Smooth muscle cell (in vitro differentiated cells): ENCODE data around the gene ITGAL. TPM values are rescaled to one million over a fixed set of nuclear protein-coding genes. Genes with fewer than 3 reads are reported as not detected.

Experiments used
- DNase-seq: peaks from one replicate; lab custom pipeline; 2025; ENCODE audit not compliant: unreplicated experiment; lab: John Stamatoyannopoulos, UW
- H2AFZ ChIP-seq: fragments of 200-600 bp; sonication (generic); 2 replicates; pipeline ENCODE4 v1.6.0; 2016; ENCODE audit warnings: antibody characterized with exemption, low read depth, mild to moderate bottlenecking
- H3F3A ChIP-seq: fragments of 200-600 bp; sonication (generic); 2 replicates; pipeline ENCODE4 v1.6.0; 2017; ENCODE audit warnings: antibody characterized with exemption, low read depth
- H3K27ac ChIP-seq: fragments of 200-600 bp; sonication (generic); 2 replicates; pipeline ENCODE4 v1.5.1; 2016; ENCODE audit warnings: low read depth, mild to moderate bottlenecking
- H3K27me3 ChIP-seq: fragments of 200-600 bp; sonication (generic); 2 replicates; pipeline ENCODE4 v1.6.1; 2016; ENCODE audit warnings: low read depth, mild to moderate bottlenecking
- H3K36me3 ChIP-seq: fragments of 200-600 bp; sonication (generic); 2 replicates; pipeline ENCODE4 v1.5.1; 2016; ENCODE audit warnings: low read depth
- H3K4me1 ChIP-seq: fragments of 200-600 bp; sonication (generic); 2 replicates; pipeline ENCODE4 v1.5.1; 2016; ENCODE audit warnings: low read depth
- H3K4me2 ChIP-seq: fragments of 200-600 bp; sonication (generic); 2 replicates; pipeline ENCODE4 v1.6.0; 2016; ENCODE audit warnings: mild to moderate bottlenecking
- H3K4me3 ChIP-seq: fragments of 200-600 bp; sonication (generic); 2 replicates; pipeline ENCODE4 v1.5.1; 2016; ENCODE audit warnings: mild to moderate bottlenecking
- H3K79me2 ChIP-seq: fragments of 200-600 bp; sonication (generic); 2 replicates; pipeline ENCODE4 v1.6.0; 2016; ENCODE audit warnings: low read depth, mild to moderate bottlenecking
- H3K9ac ChIP-seq: fragments of 200-600 bp; sonication (generic); 2 replicates; pipeline ENCODE4 v1.6.0; 2016; ENCODE audit warnings: low read depth
- H3K9me3 ChIP-seq: fragments of 200-600 bp; sonication (generic); replicated peaks from 2 replicates; pipeline ENCODE4 v1.5.1; 2016; ENCODE audit warnings: low read depth
- H4K20me1 ChIP-seq: fragments of 200-600 bp; sonication (generic); 2 replicates; pipeline ENCODE4 v1.6.0; 2016; ENCODE audit warnings: low read depth
- CTCF ChIP-seq: fragments of 200-600 bp; sonication (generic); IDR thresholded peaks from 2 replicates; pipeline ENCODE4 v1.5.1; 2017; ENCODE audit warnings: borderline replicate concordance, mild to moderate bottlenecking, antibody characterized with exemption; ENCODE audit not compliant: insufficient read depth, poor library complexity, severe bottlenecking
- WGBS: methylation state at CpG from one replicate; pipeline ENCODE4 v1.1.7; 2016; ENCODE audit warnings: low lambda C conversion rate; 5-methylcytosine and 5-hydroxymethylcytosine counted together
- polyA plus RNA-seq: library from polyadenylated mRNA; unstranded; fragments of >200 nt; fragmentation: Nextera tagmentation; extraction: Ambion mirVana; gene quantifications from 2 replicates; pipeline ENCODE4 v1.2.1, GENCODE V29; 2016
- total RNA-seq: library from RNA; depleted of rRNA; stranded (reverse); fragments of >200 nt; gene quantifications from 2 replicates; pipeline ENCODE4 v1.2.3, GENCODE V29; 2014

Gene ITGAL
- total and polyA plus RNA-seq, 2 experiments from 2014 or later, result not detected

- Histone ChIP-seq H3K36me3 (no peaks in the 10 kb centered on the region), H3K9me3 (no peaks in the 10 kb centered on the region), H3K79me2 (no peaks in the 10 kb centered on the region), H3F3A (no peaks in the 10 kb centered on the region), H3K9ac (no peak overlapping the region), H3K27ac (no peak overlapping the region), H4K20me1 (no peaks in the 10 kb centered on the region), H3K4me1 (no peaks in the 10 kb centered on the region), H3K27me3 (no peaks in the 10 kb centered on the region), H3K4me2 (no peak overlapping the region), H2AFZ (no peak overlapping the region), H3K4me3 (no peak overlapping the region)
- DNase-seq, result no peak
- WGBS, result 72% methylated on average over 3 of the region's 3 CpGs
- no peak for TF ChIP-seq CTCF
These were observed 35.0 kb upstream of the ITGAL start for GRCh38 chr16:30437511-30438046.

DNA sequence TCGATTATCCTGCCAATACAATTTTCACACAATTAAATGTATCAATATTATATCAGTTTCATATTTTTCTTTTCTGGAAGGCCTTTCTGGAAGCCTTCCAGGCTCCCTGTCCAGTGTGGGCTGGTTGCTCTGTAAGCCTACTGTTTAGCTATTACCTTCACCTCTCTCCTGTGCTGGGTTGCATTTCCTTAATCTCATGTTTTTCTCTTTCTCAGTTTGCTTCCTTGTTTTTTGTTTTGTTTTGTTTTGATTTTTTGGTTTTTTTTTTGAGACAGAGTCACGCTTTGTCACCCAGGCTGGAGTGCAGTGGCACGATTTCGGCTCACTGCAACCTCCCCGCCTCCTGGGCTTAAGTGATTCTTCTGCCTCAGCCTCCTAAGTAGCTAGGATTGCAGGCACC is 33.7 kb upstream of the ITGAL start:
- DNase-seq, result no peak
- H3K9ac ChIP-seq, result no peak overlapping the region
- no peak overlapping the region for H3K27ac ChIP-seq
- no peaks in the 10 kb centered on the region for H3K27me3 ChIP-seq
- H3F3A ChIP-seq, result no peaks in the 10 kb centered on the region
- no peaks in the 10 kb centered on the region for H3K79me2 ChIP-seq
- H3K9me3 ChIP-seq, result no peaks in the 10 kb centered on the region
- H3K4me2 ChIP-seq, result no peak overlapping the region
- no peak for TF ChIP-seq CTCF
- H3K4me3 ChIP-seq, result no peak overlapping the region
- H2AFZ ChIP-seq, result no peak overlapping the region
- H4K20me1 ChIP-seq, result peaks cover 4% of the 10 kb centered on the region
- H3K4me1 ChIP-seq, result no peaks in the 10 kb centered on the region
- H3K36me3 ChIP-seq, result no peaks in the 10 kb centered on the region
- WGBS, result 94% methylated on average over 5 of the region's 5 CpGs

DNA sequence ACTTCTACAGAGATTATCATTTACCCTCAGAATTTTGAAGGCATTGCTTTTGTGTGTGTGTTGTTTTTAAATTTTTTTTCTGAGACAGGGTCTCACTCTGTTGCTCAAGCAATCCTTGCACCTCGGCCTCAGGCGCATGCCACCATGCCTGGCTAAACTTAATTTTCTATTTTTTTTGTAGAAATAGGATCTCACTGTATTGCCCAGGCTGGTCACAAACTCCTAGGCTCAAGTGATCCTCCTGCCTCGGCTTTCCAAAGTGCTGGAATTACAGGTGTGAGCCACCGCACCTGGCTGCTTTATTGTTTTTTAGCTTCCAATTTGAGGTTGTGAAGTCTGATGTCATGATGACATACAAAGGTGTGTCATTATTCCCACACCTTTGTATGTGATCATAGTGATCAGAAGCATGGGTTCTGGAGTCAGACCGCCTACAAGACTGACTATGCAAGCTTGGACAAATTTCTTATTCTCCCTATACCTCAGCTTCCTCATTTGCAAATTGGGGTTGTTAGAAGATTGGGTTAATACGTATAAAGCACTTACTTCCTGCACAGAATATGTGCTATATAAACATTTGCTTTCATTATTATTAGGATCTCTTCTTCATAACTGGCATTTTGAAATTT is 32.7 kb upstream of the ITGAL start:
- Histone ChIP-seq H3K27ac (no peak overlapping the region), H4K20me1 (peaks cover 4% of the 10 kb centered on the region), H3K79me2 (peaks cover 5% of the 10 kb centered on the region), H3K9ac (no peak overlapping the region), H3K36me3 (no peaks in the 10 kb centered on the region), H3K9me3 (no peaks in the 10 kb centered on the region), H3K4me1 (peaks cover 3% of the 10 kb centered on the region), H3K4me3 (no peak overlapping the region), H3F3A (no peaks in the 10 kb centered on the region), H3K4me2 (no peak overlapping the region), H2AFZ (no peak overlapping the region), H3K27me3 (no peaks in the 10 kb centered on the region)
- DNase-seq, result no peak
- no peak for TF ChIP-seq CTCF
- 88% methylated on average over 6 of the region's 6 CpGs for WGBS

DNA sequence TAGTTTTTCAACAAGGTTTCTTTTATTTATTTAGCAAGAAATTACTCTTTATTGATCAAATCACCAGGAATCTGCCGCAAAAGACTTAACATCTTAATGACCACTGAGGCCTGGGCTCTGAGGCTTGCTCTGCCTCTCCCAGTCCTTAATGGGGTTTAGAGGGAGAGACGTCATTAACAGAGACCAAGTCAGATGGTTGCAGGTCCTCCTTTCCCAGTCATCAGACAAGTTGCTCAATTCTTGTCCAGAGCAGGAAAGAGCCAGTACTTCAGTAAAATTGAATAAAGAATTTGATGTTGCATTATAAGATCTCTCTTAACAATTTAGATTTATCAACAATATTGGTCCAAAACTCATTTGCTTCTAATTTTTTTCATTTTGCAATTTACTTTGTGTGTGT is 28.9 kb upstream of the ITGAL start:
- Histone ChIP-seq H4K20me1 (peaks cover 4% of the 10 kb centered on the region), H3K36me3 (no peaks in the 10 kb centered on the region), H3K4me3 (no peak overlapping the region), H3K27me3 (no peaks in the 10 kb centered on the region), H3K79me2 (peaks cover 8% of the 10 kb centered on the region), H3K9ac (no peak overlapping the region), H3K27ac (no peak overlapping the region), H3K4me1 (peaks cover 8% of the 10 kb centered on the region), H3K9me3 (no peaks in the 10 kb centered on the region), H3F3A (no peaks in the 10 kb centered on the region), H2AFZ (no peak overlapping the region), H3K4me2 (no peak overlapping the region)
- no peak for TF ChIP-seq CTCF
- no peak for DNase-seq
- 86% methylated on average over 2 of the region's 2 CpGs for WGBS
